OCI-LY7 (cell line): ENCODE measurements around the gene ANKS1B. TPM values are rescaled to one million over a fixed set of nuclear protein-coding genes. Genes with fewer than 3 reads are reported as not detected.

Experiments used
- BruUV-seq: library from RNA; stranded (reverse); fragments of 400-500 nt; replicated peaks from 2 replicates; lab custom pipeline; 2021; lab: Mats Ljungman, UMichigan
- CTCF ChIA-PET: fragments of 300-600 bp; sonication (Branson Sonifier 250); formaldehyde crosslinking; loops from one replicate; lab custom pipeline; 2022; ENCODE audit warnings: antibody characterized with exemption; ENCODE audit not compliant: unreplicated experiment; lab: Charles Lee
- POLR2A ChIA-PET: fragments of 300-600 bp; sonication (Branson Sonifier 250); formaldehyde crosslinking; loops from one replicate; lab custom pipeline; 2022; ENCODE audit warnings: antibody characterized with exemption; lab: Charles Lee
- DNase-seq: peaks from one replicate; pipeline ENCODE4 v3.0.0-alpha.2; 2015; ENCODE audit warnings: low spot score
- H2AFZ ChIP-seq: fragments of 200-600 bp; sonication (generic), shearing (Covaris generic); 2 replicates; pipeline ENCODE4 v1.6.1; 2014; ENCODE audit warnings: mild to moderate bottlenecking, antibody characterized with exemption, low read length, moderate library complexity
- H3K27ac ChIP-seq: fragments of 200-600 bp; sonication (generic); 2 replicates; pipeline ENCODE4 v1.5.1; 2014; ENCODE audit warnings: mixed run types, low read depth, mild to moderate bottlenecking, moderate library complexity, low read length, inconsistent platforms; ENCODE audit not compliant: poor library complexity, severe bottlenecking
- H3K36me3 ChIP-seq: fragments of 200-600 bp; sonication (generic); 2 replicates; pipeline ENCODE4 v1.6.1; 2014; ENCODE audit warnings: mild to moderate bottlenecking, antibody characterized with exemption, low read length, moderate library complexity, mixed read lengths; ENCODE audit not compliant: insufficient read depth
- H3K4me1 ChIP-seq: fragments of 200-600 bp; sonication (generic); 2 replicates; pipeline ENCODE4 v1.5.1; 2014; ENCODE audit warnings: mild to moderate bottlenecking, low read length; ENCODE audit not compliant: insufficient read depth, poor library complexity, severe bottlenecking
- H3K4me2 ChIP-seq: fragments of 200-600 bp; sonication (generic); 2 replicates; pipeline ENCODE4 v1.6.1; 2014; ENCODE audit warnings: mild to moderate bottlenecking, low read length
- H3K4me3 ChIP-seq: fragments of 200-600 bp; sonication (generic); 2 replicates; pipeline ENCODE4 v1.5.1; 2014; ENCODE audit warnings: mild to moderate bottlenecking, low read depth, low read length; ENCODE audit not compliant: poor library complexity, severe bottlenecking
- H3K79me2 ChIP-seq: fragments of 200-600 bp; sonication (generic); 2 replicates; pipeline ENCODE4 v1.6.1; 2016; ENCODE audit warnings: low read depth, mild to moderate bottlenecking, low read length, moderate library complexity, mixed read lengths; ENCODE audit not compliant: insufficient read depth
- H3K9me2 ChIP-seq: fragments of 200-600 bp; sonication (generic); 2 replicates; pipeline ENCODE4 v1.6.1; 2016; ENCODE audit warnings: mild to moderate bottlenecking, low read length, mixed read lengths; ENCODE audit not compliant: insufficient read depth
- H3K9me3 ChIP-seq: fragments of 200-600 bp; sonication (generic); 2 replicates; pipeline ENCODE4 v1.6.1; 2014; ENCODE audit warnings: mild to moderate bottlenecking, mixed run types, low read length, mixed read lengths
- H4K20me1 ChIP-seq: fragments of 200-600 bp; sonication (generic); 2 replicates; pipeline ENCODE4 v1.6.1; 2014; ENCODE audit warnings: mild to moderate bottlenecking, antibody characterized with exemption, low read length, moderate library complexity, mixed read lengths; ENCODE audit not compliant: insufficient read depth
- EZH2phosphoT487 ChIP-seq: fragments of 200-600 bp; sonication (generic); IDR thresholded peaks from 2 replicates; pipeline ENCODE4 v1.6.1; 2018; ENCODE audit warnings: low read depth, borderline replicate concordance, mild to moderate bottlenecking, mixed run types, antibody characterized with exemption, low read length, moderate library complexity, mixed read lengths
- intact Hi-C: fragments of 100-400 bp; cut with micrococcal nuclease; formaldehyde crosslinking; loops from one replicate; pipeline ENCODE4 v1.10.0; 2022; ENCODE audit not compliant: unreplicated experiment
- total RNA-seq, 2 experiments: library from RNA; depleted of rRNA in 1 of 2; stranded (reverse); fragments of >200 nt in 1 of 2; shearing (Covaris generic) in 1 of 2; gene quantifications; 2 replicates each; pipeline ENCODE4 v1.2.3, GENCODE V29; 2014 to 2022
- TF ChIP-seq, protein P1 (sequence below): fragments of 200-600 bp; sonication (generic); conservative IDR thresholded peaks from 2 replicates; pipeline ENCODE4 v1.5.1; 2014; ENCODE audit warnings: mild to moderate bottlenecking, antibody characterized with exemption, low read length, moderate library complexity, mixed read lengths

The ANKS1B gene
- total RNA-seq, 2 experiments from 2014 or later, result 2.9 to 6.0 TPM

DNA sequence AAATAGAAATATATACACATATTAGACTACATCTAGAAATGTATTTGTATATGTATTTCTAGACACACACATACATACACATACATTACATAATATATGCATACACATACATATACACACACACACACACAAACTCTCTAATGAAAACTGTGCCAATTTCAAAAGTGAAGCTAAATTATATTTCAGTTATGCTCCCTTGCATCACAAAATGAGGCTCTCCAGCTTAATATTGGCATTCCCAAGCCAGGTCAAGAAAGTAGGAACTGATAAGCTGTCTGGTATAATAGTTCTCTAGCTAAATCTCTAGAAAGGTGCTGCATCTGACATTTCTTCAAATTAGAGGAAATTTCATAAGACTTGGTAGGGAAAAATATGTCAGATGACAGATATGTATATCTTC lies 280.3 kb downstream of the ANKS1B start:
- ChIA-PET POLR2A (interaction anchor here (0.6 to 1.3 kb wide), 2 partner anchors 11 to 144 kb away, joined by 5 to 8 read pairs; no protein-coding TSS in a partner anchor), CTCF (no interaction called here)
- no peaks in the 10 kb centered on the region for H3K9me3 ChIP-seq
- DNase-seq, result no peak
- no peak overlapping the region for H3K4me3 ChIP-seq
- TF ChIP-seq EZH2phosphoT487, result no peak
- TF ChIP-seq, protein P1, sequence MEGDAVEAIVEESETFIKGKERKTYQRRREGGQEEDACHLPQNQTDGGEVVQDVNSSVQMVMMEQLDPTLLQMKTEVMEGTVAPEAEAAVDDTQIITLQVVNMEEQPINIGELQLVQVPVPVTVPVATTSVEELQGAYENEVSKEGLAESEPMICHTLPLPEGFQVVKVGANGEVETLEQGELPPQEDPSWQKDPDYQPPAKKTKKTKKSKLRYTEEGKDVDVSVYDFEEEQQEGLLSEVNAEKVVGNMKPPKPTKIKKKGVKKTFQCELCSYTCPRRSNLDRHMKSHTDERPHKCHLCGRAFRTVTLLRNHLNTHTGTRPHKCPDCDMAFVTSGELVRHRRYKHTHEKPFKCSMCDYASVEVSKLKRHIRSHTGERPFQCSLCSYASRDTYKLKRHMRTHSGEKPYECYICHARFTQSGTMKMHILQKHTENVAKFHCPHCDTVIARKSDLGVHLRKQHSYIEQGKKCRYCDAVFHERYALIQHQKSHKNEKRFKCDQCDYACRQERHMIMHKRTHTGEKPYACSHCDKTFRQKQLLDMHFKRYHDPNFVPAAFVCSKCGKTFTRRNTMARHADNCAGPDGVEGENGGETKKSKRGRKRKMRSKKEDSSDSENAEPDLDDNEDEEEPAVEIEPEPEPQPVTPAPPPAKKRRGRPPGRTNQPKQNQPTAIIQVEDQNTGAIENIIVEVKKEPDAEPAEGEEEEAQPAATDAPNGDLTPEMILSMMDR, result no peak
- H3K79me2 ChIP-seq, result no peaks in the 10 kb centered on the region
- no peaks in the 10 kb centered on the region for H3K4me1 ChIP-seq
- no peaks in the 10 kb centered on the region for H3K9me2 ChIP-seq
- H3K4me2 ChIP-seq, result no peak overlapping the region
- no peak overlapping the region for H3K27ac ChIP-seq
- no TSS peak for BruUV-seq
- no peaks in the 10 kb centered on the region for H3K36me3 ChIP-seq
- intact Hi-C loops, result no loop called here
- H4K20me1 ChIP-seq, result no peaks in the 10 kb centered on the region
- H2AFZ ChIP-seq, result peak overlapping the region; percentile 4; the same call in 1 of the 2 replicates

DNA sequence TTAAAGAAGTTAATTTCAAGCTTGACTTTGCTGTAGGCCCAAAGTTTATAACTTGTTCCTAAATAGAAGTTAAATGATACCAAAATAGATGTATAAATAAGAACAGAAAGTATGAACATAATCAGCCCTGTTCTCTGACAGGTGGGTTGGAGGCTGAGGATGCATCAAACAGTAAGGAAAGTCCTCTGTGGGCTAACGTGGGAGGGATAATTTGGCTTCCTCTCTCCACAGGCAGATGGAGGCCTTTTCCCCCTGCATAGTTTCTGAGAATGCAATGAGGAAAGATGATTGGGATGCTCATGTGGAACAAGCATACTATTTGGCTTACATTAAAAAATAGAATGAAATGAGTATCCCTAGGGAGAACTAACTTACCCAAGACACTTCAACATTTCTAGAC lies 280.7 kb downstream of the ANKS1B start:
- DNase-seq, result no peak
- BruUV-seq, result no TSS peak
- no peaks in the 10 kb centered on the region for H3K4me1 ChIP-seq
- H3K79me2 ChIP-seq, result no peaks in the 10 kb centered on the region
- ChIA-PET POLR2A (interaction anchor here (0.6 kb wide), 1 partner anchor 143 kb away, joined by 5 read pairs; no protein-coding TSS in a partner anchor), CTCF (no interaction called here)
- no peak overlapping the region for H3K4me2 ChIP-seq
- no peaks in the 10 kb centered on the region for H3K9me3 ChIP-seq
- H4K20me1 ChIP-seq, result no peaks in the 10 kb centered on the region
- TF ChIP-seq, protein P1, result no peak
- no peak for TF ChIP-seq EZH2phosphoT487
- H3K4me3 ChIP-seq, result no peak overlapping the region
- intact Hi-C loops, result no loop called here
- H3K27ac ChIP-seq, result no peak overlapping the region
- no peaks in the 10 kb centered on the region for H3K36me3 ChIP-seq
- H3K9me2 ChIP-seq, result no peaks in the 10 kb centered on the region
- H2AFZ ChIP-seq, result no peak overlapping the region

DNA sequence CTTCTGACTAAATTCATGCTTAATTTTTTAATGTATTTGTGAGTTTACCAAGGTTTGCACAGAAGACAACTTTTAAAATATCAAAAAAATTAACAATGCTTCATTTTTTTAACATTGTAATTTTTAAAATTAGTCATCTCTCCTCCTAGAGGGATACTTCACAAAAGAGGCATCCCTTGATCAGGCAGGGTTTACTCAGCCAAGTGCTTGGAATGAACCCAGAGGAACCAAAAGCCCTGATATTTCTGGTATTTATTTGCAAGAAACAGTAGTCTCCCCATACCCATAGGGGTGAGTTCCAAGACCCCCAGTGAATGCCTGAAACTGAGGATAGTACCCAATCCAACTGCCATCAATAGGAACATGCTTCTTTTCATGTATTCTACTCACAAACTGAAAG lies 284.7 kb downstream of the ANKS1B start:
- no TSS peak for BruUV-seq
- H4K20me1 ChIP-seq, result no peaks in the 10 kb centered on the region
- ChIA-PET CTCF (no interaction called here), POLR2A (interaction anchor here (1.0 to 1.2 kb wide), 3 partner anchors 9 to 50 kb away, joined by 3 read pairs; no protein-coding TSS in a partner anchor)
- H3K79me2 ChIP-seq, result no peaks in the 10 kb centered on the region
- H3K4me3 ChIP-seq, result no peak overlapping the region
- no peaks in the 10 kb centered on the region for H3K36me3 ChIP-seq
- no peaks in the 10 kb centered on the region for H3K9me2 ChIP-seq
- no peak for DNase-seq
- TF ChIP-seq, protein P1, result no peak
- TF ChIP-seq EZH2phosphoT487, result no peak
- H3K9me3 ChIP-seq, result peaks cover 15% of the 10 kb centered on the region; the same call in 1 of the 2 replicates
- peaks cover 6% of the 10 kb centered on the region for H3K4me1 ChIP-seq
- H3K4me2 ChIP-seq, result no peak overlapping the region
- no peak overlapping the region for H2AFZ ChIP-seq
- H3K27ac ChIP-seq, result no peak overlapping the region
- intact Hi-C loops, result no loop called here
